K562 (cell line): ENCODE results near the gene PHF1. TPM values are rescaled to one million over a fixed set of nuclear protein-coding genes. Genes with fewer than 3 reads are reported as not detected.
A peak's percentile ranks its signal among the peaks of the same experiment; 100 is the strongest.

ENCODE experiments used
- ARHGAP35 ChIP-seq: fragments of 450-650 bp; IDR thresholded peaks from 2 replicates; pipeline ENCODE4 v1.6.1; 2018; ENCODE audit not compliant: partially characterized antibody
- ARNT ChIP-seq, 2 experiments: fragments of 450-650 bp; IDR thresholded peaks; 2 replicates each; pipeline ENCODE4 v1.6.1; 2016; ENCODE audit warnings: mild to moderate bottlenecking in 1 of 2
- BRCA1 ChIP-seq, 2 experiments: fragments of 450-650 bp in 1 of 2; sonication (generic) in 1 of 2; formaldehyde crosslinking in 1 of 2; IDR thresholded peaks; 2 replicates each; pipeline versions ENCODE4 v1.5.0 to v1.6.1; 2017 to 2020; ENCODE audit warnings: mild to moderate bottlenecking in 1 of 2, missing genetic modification reagents in 1 of 2
- CTCF ChIP-seq, 3 experiments: IDR thresholded peaks in 2 of 3; conservative IDR thresholded peaks in 1 of 3; 2 replicates each; pipeline ENCODE4 v1.5.1; 2011 to 2012; ENCODE audit warnings: low read length in 3 of 3, mild to moderate bottlenecking in 3 of 3, control low read depth in 2 of 3, improper control_type of control experiment in 1 of 3, inconsistent platforms in 1 of 3, low read depth in 1 of 3, mixed read lengths in 1 of 3, moderate library complexity in 1 of 3; ENCODE audit not compliant: insufficient read depth in 2 of 3
- EHMT2 ChIP-seq: fragments of 450-650 bp; IDR thresholded peaks from 2 replicates; pipeline ENCODE4 v1.6.1; 2018; ENCODE audit warnings: antibody characterized with exemption
- FOXK1 ChIP-seq: sonication (generic); formaldehyde crosslinking; IDR thresholded peaks from 2 replicates; pipeline ENCODE4 v1.8.0; 2022; ENCODE audit warnings: missing genetic modification reagents, mild to moderate bottlenecking, borderline replicate concordance
- HDAC8 ChIP-seq: fragments of 450-650 bp; IDR thresholded peaks from 2 replicates; pipeline ENCODE4 v1.6.1; 2016; ENCODE audit warnings: mild to moderate bottlenecking, missing genetic modification characterization, moderate library complexity, missing compliant biosample characterization
- HLTF ChIP-seq: fragments of 450-650 bp; IDR thresholded peaks from 2 replicates; pipeline ENCODE4 v1.6.1; 2016
- HMG20B ChIP-seq: fragments of 250-450 bp; sonication (Bioruptor Pico); IDR thresholded peaks from 2 replicates; pipeline ENCODE4 v1.5.0; 2021; ENCODE audit warnings: mild to moderate bottlenecking
- IFI16 ChIP-seq: fragments of 250-450 bp; sonication (Bioruptor Pico); IDR thresholded peaks from 2 replicates; pipeline ENCODE4 v2.1.2; 2022; ENCODE audit warnings: mild to moderate bottlenecking, inconsistent platforms
- MAZ ChIP-seq, 2 experiments: fragments of 450-650 bp in 1 of 2; sonication (generic) in 1 of 2; formaldehyde crosslinking; IDR thresholded peaks in 1 of 2; conservative IDR thresholded peaks in 1 of 2; 2 replicates each; pipeline versions ENCODE4 v1.4.0 to v1.5.0; 2020; ENCODE audit warnings: mild to moderate bottlenecking in 1 of 2, missing genetic modification reagents in 1 of 2
- MEIS2 ChIP-seq: fragments of 450-650 bp; IDR thresholded peaks from 2 replicates; pipeline ENCODE4 v1.6.1; 2014; ENCODE audit warnings: mild to moderate bottlenecking; ENCODE audit not compliant: partially characterized antibody
- MTA3 ChIP-seq: fragments of 450-650 bp; formaldehyde crosslinking; IDR thresholded peaks from 2 replicates; pipeline ENCODE4 v1.6.1; 2017; ENCODE audit warnings: mild to moderate bottlenecking, borderline replicate concordance
- NCOA4 ChIP-seq: fragments of 450-650 bp; IDR thresholded peaks from 2 replicates; pipeline ENCODE4 v1.6.1; 2018; ENCODE audit warnings: mild to moderate bottlenecking; ENCODE audit not compliant: partially characterized antibody
- NR2C1 ChIP-seq, 2 experiments: fragments of 450-650 bp; IDR thresholded peaks; 2 replicates each; pipeline ENCODE4 v1.6.1; 2017; ENCODE audit warnings: mild to moderate bottlenecking in 2 of 2, antibody characterized with exemption in 1 of 2, inconsistent platforms in 1 of 2, missing compliant biosample characterization in 1 of 2, missing genetic modification characterization in 1 of 2
- POLR2G ChIP-seq: fragments of 200-400 bp; formaldehyde crosslinking; IDR thresholded peaks from 2 replicates; pipeline ENCODE4 v1.6.1; 2017; ENCODE audit warnings: low read depth, mild to moderate bottlenecking, antibody characterized with exemption, low read length, moderate library complexity
- SMAD4 ChIP-seq: fragments of 250-450 bp; sonication (Bioruptor Pico); conservative IDR thresholded peaks from 2 replicates; pipeline ENCODE4 v1.8.0; 2021; ENCODE audit warnings: inconsistent platforms, mild to moderate bottlenecking, moderate library complexity
- SMARCE1 ChIP-seq: fragments of 450-650 bp; IDR thresholded peaks from 2 replicates; pipeline ENCODE4 v1.7.1; 2016; ENCODE audit warnings: mild to moderate bottlenecking
- TAF15 ChIP-seq: fragments of 200-400 bp; formaldehyde crosslinking; IDR thresholded peaks from 2 replicates; pipeline ENCODE4 v1.6.1; 2017; ENCODE audit warnings: mild to moderate bottlenecking, low read depth, low read length, moderate library complexity
- ZBTB11 ChIP-seq, 3 experiments: fragments of 200-800 bp in 1 of 3; fragments of 250-450 bp in 1 of 3; fragments of 450-650 bp in 1 of 3; sonication (Bioruptor Pico) in 1 of 3; sonication (Bioruptor generic) in 1 of 3; formaldehyde crosslinking in 1 of 3; IDR thresholded peaks; 2 replicates each; pipeline versions ENCODE4 v1.6.1 to v1.8.0; 2016 to 2022; ENCODE audit warnings: mild to moderate bottlenecking in 2 of 3, missing genetic modification characterization in 2 of 3, missing compliant biosample characterization in 1 of 3, moderate library complexity in 1 of 3
- ZBTB43 ChIP-seq: sonication (generic); formaldehyde crosslinking; IDR thresholded peaks from 2 replicates; pipeline ENCODE4 v1.8.0; 2023; ENCODE audit warnings: mild to moderate bottlenecking, missing genetic modification reagents
- ZNF124 ChIP-seq: sonication (generic); formaldehyde crosslinking; IDR thresholded peaks from 2 replicates; pipeline ENCODE4 v1.8.1; 2022; ENCODE audit warnings: missing genetic modification reagents
- ZNF586 ChIP-seq: fragments of 450-650 bp; formaldehyde crosslinking; conservative IDR thresholded peaks from 2 replicates; pipeline ENCODE4 v1.4.0; 2020; ENCODE audit warnings: mild to moderate bottlenecking, moderate library complexity
- polyA plus RNA-seq, 8 experiments: library from polyadenylated mRNA; depleted of rRNA in 4 of 8; stranded (reverse) in 5 of 8; unstranded in 3 of 8; fragments of >200 nt; fragmentation: Nextera tagmentation in 2 of 8; fragmentation: Illumina TruSeq in 1 of 8; extraction: Ambion mirVana in 2 of 8; extraction: Trizol in 1 of 8; gene quantifications; 2 replicates each; pipeline versions ENCODE4 v1.2.1 to v1.2.3, GENCODE V29; 2011 to 2014; ENCODE audit warnings: inconsistent platforms in 1 of 8, missing spikeins in 1 of 8
- total RNA-seq, 7 experiments: library from RNA; depleted of rRNA in 6 of 7; stranded (reverse); fragments of >200 nt in 6 of 7; fragmentation: Illumina TruSeq in 2 of 7; extraction: Trizol in 2 of 7; gene quantifications; 2 replicates each; pipeline versions ENCODE4 v1.2.1 to v1.2.3, GENCODE V29; 2011 to 2021; ENCODE audit warnings: low replicate concordance in 1 of 7

PHF1 gene
- total and polyA plus RNA-seq, 9 of the 15 experiments (the other 6 are each of a cell fraction or from before 2014, with no cell fraction given): 3.7 to 64.2 (median 33.7) TPM

GRCh38 chr6:33384581-33385020, 26.2 kb upstream of the PHF1 start (continued):
- TF ChIP-seq ZBTB11 (CRISPR knock-in tag; IDR thresholded peaks at IDR 0.05): no peak
- 0 out of 2 replicates have a peak, but pooled peaks have one; percentile 33 for TF ChIP-seq SMAD4 (CRISPR knock-in tag)
- TF ChIP-seq SMARCE1: no peak
- TF ChIP-seq CTCF (IDR thresholded peaks at IDR 0.05 in 2 of 3, conservative IDR thresholded peaks at IDR 0.05 in 1 of 3; ENCODE audit: insufficient read depth in 2 of 3, low read depth in 1 of 3, low read length in 3 of 3): peak; percentile 29 to 61 (median 54); a peak in 5 of 6 replicates
- TF ChIP-seq IFI16 (CRISPR knock-in tag): no peak
- TF ChIP-seq HDAC8 (tag): no peak
- TF ChIP-seq NCOA4: no peak
- no peak for TF ChIP-seq ARHGAP35
- no peak for TF ChIP-seq ZNF124 (CRISPR knock-in tag)
- peak in 1 of 2 experiments; percentile 34; a peak in 1 of 4 replicates for TF ChIP-seq MAZ (CRISPR knock-in tag; conservative IDR thresholded peaks at IDR 0.05 in 1 of 2, IDR thresholded peaks at IDR 0.05 in 1 of 2)
- peak; percentile 50; the same call in 1 of the 2 replicates for TF ChIP-seq MTA3
- TF ChIP-seq ZNF586 (CRISPR knock-in tag): no peak
- TF ChIP-seq BRCA1 (IDR thresholded peaks at IDR 0.05): no peak
- TF ChIP-seq BRCA1 (CRISPR knock-in tag; IDR thresholded peaks at IDR 0.05): no peak
- peak; percentile 89 for TF ChIP-seq MEIS2
- no peak for TF ChIP-seq POLR2G
- TF ChIP-seq EHMT2: peak; percentile 42; the same call in 1 of the 2 replicates
- TF ChIP-seq FOXK1: no peak
- no peak for TF ChIP-seq TAF15
- TF ChIP-seq HMG20B: no peak
- TF ChIP-seq HLTF: no peak
- TF ChIP-seq NR2C1 (IDR thresholded peaks at IDR 0.05): no peak
- TF ChIP-seq NR2C1 (tag; IDR thresholded peaks at IDR 0.05): 0 out of 2 replicates have a peak, but pooled peaks have one; percentile 10
- no peak for TF ChIP-seq ZBTB43 (CRISPR knock-in tag)
- TF ChIP-seq ARNT (IDR thresholded peaks at IDR 0.05): 0 out of 4 replicates have a peak, but pooled peaks of 1 of the 2 experiments have one; percentile 36
